Glomerular visceral epithelial cell (primary cell): ENCODE measurements around the gene TFAP2D.
A peak's percentile ranks its signal among the peaks of the same experiment; 100 is the strongest.

Experiments
- DNase-seq: peaks from one replicate; pipeline ENCODE4 v3.0.0-alpha.2; 2016; ENCODE audit errors: extremely low spot score

TFAP2D gene

GRCh38 chr6:50720623-50721022 is 7.3 kb downstream of the TFAP2D start:
- DNase-seq = no peak

- no peak for DNase-seq
These were observed 8.7 kb downstream of the TFAP2D start for GRCh38 chr6:50721978-50722377.

GRCh38 chr6:50722829-50723554 is 9.7 kb downstream of the TFAP2D start:
- no peak for DNase-seq

GRCh38 chr6:50724381-50725124 is 11.2 kb downstream of the TFAP2D start:
- no peak for DNase-seq

- no peak for DNase-seq
These were observed 21.2 kb downstream of the TFAP2D start for GRCh38 chr6:50734488-50734887.

- no peak for DNase-seq
These were observed 28.8 kb downstream of the TFAP2D start for GRCh38 chr6:50742161-50742560.

- no peak for DNase-seq
These were observed 31.6 kb downstream of the TFAP2D start for GRCh38 chr6:50744976-50745375.

- no peak for DNase-seq
These were observed 49.5 kb downstream of the TFAP2D start for GRCh38 chr6:50762798-50763197.

- DNase-seq = no peak
These were observed 65.4 kb downstream of the TFAP2D start for GRCh38 chr6:50778696-50779095.

- DNase-seq = no peak
These were observed 67.1 kb downstream of the TFAP2D start for GRCh38 chr6:50780382-50780781.

GRCh38 chr6:50785921-50786320 is 72.6 kb downstream of the TFAP2D start:
- DNase-seq = no peak

GRCh38 chr6:50791900-50792508 is 78.7 kb downstream of the TFAP2D start:
- DNase-seq = peak; percentile 33

GRCh38 chr6:50792771-50793170 is 79.4 kb downstream of the TFAP2D start:
- DNase-seq = no peak

- no peak for DNase-seq
These were observed 82.2 kb downstream of the TFAP2D start for GRCh38 chr6:50795574-50795973.

- DNase-seq = no peak
These were observed 91.0 kb downstream of the TFAP2D start for GRCh38 chr6:50804283-50804682.

- DNase-seq = no peak
These were observed 93.7 kb downstream of the TFAP2D start for GRCh38 chr6:50807035-50807434.

- no peak for DNase-seq
These were observed 102.2 kb downstream of the TFAP2D start for GRCh38 chr6:50815436-50816114.

GRCh38 chr6:50816115-50816675 is 102.9 kb downstream of the TFAP2D start:
- peak; percentile 66 for DNase-seq

GRCh38 chr6:50816947-50817645 is 103.8 kb downstream of the TFAP2D start:
- no peak for DNase-seq

GRCh38 chr6:50817646-50817950 is 104.3 kb downstream of the TFAP2D start:
- no peak for DNase-seq

- DNase-seq = no peak
These were observed 104.7 kb downstream of the TFAP2D start for GRCh38 chr6:50818020-50818419.

- DNase-seq = no peak
These were observed 105.3 kb downstream of the TFAP2D start, which contains the start of gene TFAP2B for GRCh38 chr6:50818673-50819072. Gene TFAP2B (plus strand): TSS chr6:50818871. CDS start chr6:50818892, 21 bp downstream.
